ENCODE results near the gene SUN5. TPM values are rescaled to one million over a fixed set of nuclear protein-coding genes. Genes with fewer than 3 reads are reported as not detected.

Gene SUN5
- total and polyA plus RNA-seq, 2 donors (not counting 1 experiment from before 2014, with no cell fraction given), result not detected

- no peak overlapping the region for H2AFZ ChIP-seq (ENCODE audit: insufficient read depth, low read depth, low read length, poor library complexity, severe bottlenecking)
- TF ChIP-seq EZH2 (IDR thresholded peaks at IDR 0.05; ENCODE audit: borderline replicate concordance, insufficient read depth, low read depth, low read length, poor library complexity, severe bottlenecking), result no peak
- no peak for TF ChIP-seq CTCF (IDR thresholded peaks at IDR 0.05)
- ChIA-PET POLR2A (no interaction called here), CTCF (no interaction called here)
- no peak overlapping the region for H3K4me2 ChIP-seq (replicated peaks; ENCODE audit: low read depth, low read length, poor library complexity, severe bottlenecking)
- H3K36me3 ChIP-seq (replicated peaks in 1 of 2; ENCODE audit: control extremely low read depth in 1 of 2, control insufficient read depth in 1 of 2, extremely low read depth in 1 of 2, insufficient read depth in 2 of 2, low read length in 1 of 2), result no peaks in the 10 kb centered on the region
- WGBS (ENCODE audit: insufficient coverage), result 84% methylated on average over 7 of the region's 7 CpGs
- H3K27me3 ChIP-seq (replicated peaks in 1 of 4; ENCODE audit: control extremely low read depth in 1 of 4, control insufficient read depth in 3 of 4, insufficient read depth in 4 of 4, low read length in 3 of 4), result peaks cover 0 to 7% (median 0%) of the 10 kb centered on the region in 4 experiments
- H3K9me3 ChIP-seq (ENCODE audit: control extremely low read depth in 1 of 3, control insufficient read depth in 2 of 3, insufficient read depth in 1 of 3, low read length in 2 of 3), result peaks cover 0 to 8% (median 4%) of the 10 kb centered on the region in 3 donors
- H3K27me3 Mint-ChIP-seq, result peaks cover 9% of the 10 kb centered on the region
- H3K9me3 Mint-ChIP-seq (ENCODE audit: insufficient read depth), result peaks cover 4% of the 10 kb centered on the region
- no peaks in the 10 kb centered on the region for H3K4me1 Mint-ChIP-seq
- H3K9ac ChIP-seq (ENCODE audit: low read length), result no peak overlapping the region
- H4K20me1 ChIP-seq (ENCODE audit: control insufficient read depth, insufficient read depth, low read length, poor library complexity, severe bottlenecking), result no peaks in the 10 kb centered on the region
- H3K79me2 ChIP-seq (ENCODE audit: control insufficient read depth, insufficient read depth, low read length), result no peaks in the 10 kb centered on the region
- ATAC-seq (ENCODE audit: low read depth) (no peak), DNase-seq (no peak)
- no peak overlapping the region for H3K4me3 Mint-ChIP-seq
- no peak overlapping the region for H3K27ac ChIP-seq (ENCODE audit: low read length in 2 of 2)
- intact Hi-C loops (cut with micrococcal nuclease), result no loop called here
- no peak overlapping the region for H3K4me3 ChIP-seq (ENCODE audit: control extremely low read depth in 1 of 5, extremely low read depth in 1 of 5, insufficient read depth in 1 of 5, low read depth in 2 of 5, low read length in 4 of 5)
- no peak overlapping the region for H3K27ac Mint-ChIP-seq
- no peaks in the 10 kb centered on the region for H3K4me1 ChIP-seq (ENCODE audit: control insufficient read depth in 2 of 2, insufficient read depth in 2 of 2, low read length in 2 of 2)
Measured at GRCh38 chr20:33028875-33029274, 24.6 kb upstream of the SUN5 start.

- Mint-ChIP-seq H3K27ac (no peak overlapping the region), H3K4me3 (no peak overlapping the region), H3K4me1 (no peaks in the 10 kb centered on the region), H3K9me3 (ENCODE audit: insufficient read depth) (peaks cover under 1% of the 10 kb centered on the region), H3K27me3 (peaks cover 5% of the 10 kb centered on the region)
- no peak for ATAC-seq (ENCODE audit: low read depth)
- Histone ChIP-seq H3K4me2 (replicated peaks; ENCODE audit: low read depth, low read length, poor library complexity, severe bottlenecking) (no peak overlapping the region), H3K4me3 (ENCODE audit: control extremely low read depth in 1 of 5, extremely low read depth in 1 of 5, insufficient read depth in 1 of 5, low read depth in 2 of 5, low read length in 4 of 5) (no peak overlapping the region), H3K79me2 (ENCODE audit: control insufficient read depth, insufficient read depth, low read length) (no peaks in the 10 kb centered on the region), H3K4me1 (ENCODE audit: control insufficient read depth in 2 of 2, insufficient read depth in 2 of 2, low read length in 2 of 2) (no peaks in the 10 kb centered on the region), H2AFZ (ENCODE audit: insufficient read depth, low read depth, low read length, poor library complexity, severe bottlenecking) (no peak overlapping the region), H4K20me1 (ENCODE audit: control insufficient read depth, insufficient read depth, low read length, poor library complexity, severe bottlenecking) (no peaks in the 10 kb centered on the region), H3K27me3 (replicated peaks in 1 of 4; ENCODE audit: control extremely low read depth in 1 of 4, control insufficient read depth in 3 of 4, insufficient read depth in 4 of 4, low read length in 3 of 4) (peaks cover 0 to 7% (median 0%) of the 10 kb centered on the region in 4 experiments), H3K27ac (ENCODE audit: low read length in 2 of 2) (no peak overlapping the region), H3K9ac (ENCODE audit: low read length) (no peak overlapping the region), H3K36me3 (replicated peaks in 1 of 2; ENCODE audit: control extremely low read depth in 1 of 2, control insufficient read depth in 1 of 2, extremely low read depth in 1 of 2, insufficient read depth in 2 of 2, low read length in 1 of 2) (no peaks in the 10 kb centered on the region), H3K9me3 (ENCODE audit: control extremely low read depth in 1 of 3, control insufficient read depth in 2 of 3, insufficient read depth in 1 of 3, low read length in 2 of 3) (peaks cover 0 to 5% (median 0%) of the 10 kb centered on the region in 3 donors)
- intact Hi-C loops (cut with micrococcal nuclease), result no loop called here
- ChIA-PET CTCF (no interaction called here), POLR2A (no interaction called here)
- TF ChIP-seq CTCF (IDR thresholded peaks at IDR 0.05) (no peak), EZH2 (IDR thresholded peaks at IDR 0.05; ENCODE audit: borderline replicate concordance, insufficient read depth, low read depth, low read length, poor library complexity, severe bottlenecking) (no peak)
- 80% methylated on average over 7 of the region's 12 CpGs for WGBS (ENCODE audit: insufficient coverage)
- DNase-seq, result no peak
Measured at GRCh38 chr20:33027769-33028751, 23.8 kb upstream of the SUN5 start.

Measured in B cell (primary cell).